ENCODE results near the gene UBE2V1. TPM values are rescaled to one million over a fixed set of nuclear protein-coding genes. Genes with fewer than 3 reads are reported as not detected.
"Not testable (repeated sequence)": the region's sequence is repeated elsewhere in the genome, so short reads cannot be mapped to it uniquely, and the experiment has no call there.

The UBE2V1 gene
- total RNA-seq (10 to 100 TPM; 45.2 to 78.1 (median 57.5) TPM), polyA plus RNA-seq (100 to 1,000 TPM in 2 of 3 donors, 10 to 100 TPM in 1; 57.1 to 165 (median 103) TPM)
- long read RNA-seq, donor 1, transcript UBE2V1-203 (4 exons, 2,133 nt), result major isoform, 15 of 17 reads
- long read RNA-seq, donor 1, partial matches to known transcripts, result 1 of 17 reads
- long read RNA-seq, donor 1, other reads (novel, unspliced or antisense), result 1 of 17 reads
- long read RNA-seq, donor 2, transcript UBE2V1-203 (4 exons, 2,133 nt), result major isoform, 32 of 44 reads
- long read RNA-seq, donor 2, partial matches to known transcripts, result 3 of 44 reads
- long read RNA-seq, donor 2, other reads (novel, unspliced or antisense), result 1 of 44 reads

- Histone ChIP-seq H3K4me3 (peak within 1 kb of the TSS; percentile 91), H3K9me3 (no peaks in the 10 kb centered on the region), H3K27ac (peak within 1 kb of the TSS; percentile 97), H3K36me3 (ENCODE audit: insufficient read depth in 1 of 2, low read depth in 1 of 2) (no peaks in the 10 kb centered on the region), H3K4me1 (peaks cover 72% of the 10 kb centered on the region), H3K27me3 (ENCODE audit: insufficient read depth in 3 of 3, low read length in 2 of 3) (no peaks in the 10 kb centered on the region)
- ATAC-seq (peak; percentile 81 to 86 (median 84)), DNase-seq (peak; percentile 91 to 95)
- TF ChIP-seq, protein P1, sequence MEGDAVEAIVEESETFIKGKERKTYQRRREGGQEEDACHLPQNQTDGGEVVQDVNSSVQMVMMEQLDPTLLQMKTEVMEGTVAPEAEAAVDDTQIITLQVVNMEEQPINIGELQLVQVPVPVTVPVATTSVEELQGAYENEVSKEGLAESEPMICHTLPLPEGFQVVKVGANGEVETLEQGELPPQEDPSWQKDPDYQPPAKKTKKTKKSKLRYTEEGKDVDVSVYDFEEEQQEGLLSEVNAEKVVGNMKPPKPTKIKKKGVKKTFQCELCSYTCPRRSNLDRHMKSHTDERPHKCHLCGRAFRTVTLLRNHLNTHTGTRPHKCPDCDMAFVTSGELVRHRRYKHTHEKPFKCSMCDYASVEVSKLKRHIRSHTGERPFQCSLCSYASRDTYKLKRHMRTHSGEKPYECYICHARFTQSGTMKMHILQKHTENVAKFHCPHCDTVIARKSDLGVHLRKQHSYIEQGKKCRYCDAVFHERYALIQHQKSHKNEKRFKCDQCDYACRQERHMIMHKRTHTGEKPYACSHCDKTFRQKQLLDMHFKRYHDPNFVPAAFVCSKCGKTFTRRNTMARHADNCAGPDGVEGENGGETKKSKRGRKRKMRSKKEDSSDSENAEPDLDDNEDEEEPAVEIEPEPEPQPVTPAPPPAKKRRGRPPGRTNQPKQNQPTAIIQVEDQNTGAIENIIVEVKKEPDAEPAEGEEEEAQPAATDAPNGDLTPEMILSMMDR (IDR thresholded peaks at IDR 0.05), result peak; percentile 28
- WGBS, 3 donors, result 0 to 1% (median 0%) methylated on average over 39 to 70 of the region's 70 CpGs
- intact Hi-C loops (cut with DNase I), result loop anchor here in 1 of 2 donors (10.0 kb wide), 1 partner anchor 352 kb away; no protein-coding TSS in a partner anchor
Observed at GRCh38 chr20:50112512-50113419, at the start of gene UBE2V1. TSS of gene UBE2V1 (minus strand) at chr20:50113150. CDS start at chr20:50113128, 22 bp downstream.

DNA sequence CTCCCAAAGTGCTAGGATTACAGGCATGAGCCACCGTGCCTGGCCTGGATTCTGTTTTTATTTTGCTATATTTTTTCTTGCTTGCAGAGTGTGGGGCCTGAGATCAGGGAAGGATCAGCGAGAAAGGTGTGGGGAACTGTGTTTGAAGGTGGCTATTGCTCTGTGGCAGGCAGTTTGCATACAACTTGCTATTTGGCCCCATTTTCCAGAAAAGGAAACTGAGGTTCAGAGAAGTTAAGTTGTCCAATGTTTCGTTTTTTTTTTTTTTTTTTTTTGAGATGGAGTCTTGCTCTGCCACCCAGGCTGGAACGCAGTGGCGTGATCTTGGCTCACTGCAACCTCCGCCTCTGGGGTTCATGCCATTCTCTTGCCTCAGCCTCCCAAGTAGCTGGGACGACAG, 48.5 kb upstream of the UBE2V1 start:
- intact Hi-C loops (cut with DNase I), result not testable (repeated sequence)

GRCh38 chr20:50153500-50154377, 40.8 kb upstream of the UBE2V1 start, which contains the start of gene PEDS1:
TSS of gene PEDS1 (minus strand) at chr20:50153723. CDS start at chr20:50153637, 86 bp downstream.
- ATAC-seq, result peak; percentile 87 to 91 (median 88)
- peak; percentile 93 to 97 for DNase-seq
- intact Hi-C loops (cut with DNase I), result loop anchor here in 1 of 2 donors (5.0 kb wide), 1 partner anchor 36 kb away; no protein-coding TSS in a partner anchor
- Histone ChIP-seq H3K4me1 (peaks cover 34% of the 10 kb centered on the region), H3K36me3 (ENCODE audit: insufficient read depth in 1 of 2, low read depth in 1 of 2) (peaks cover 0 to under 1% of the 10 kb centered on the region in 2 donors), H3K27me3 (ENCODE audit: insufficient read depth in 3 of 3, low read length in 2 of 3) (no peaks in the 10 kb centered on the region), H3K4me3 (peak within 1 kb of the TSS; percentile 97), H3K9me3 (no peaks in the 10 kb centered on the region), H3K27ac (peak within 1 kb of the TSS; percentile 96)
- TF ChIP-seq, protein P1 (IDR thresholded peaks at IDR 0.05), result peak; percentile 21
- WGBS, 3 donors, result 2 to 3% (median 2%) methylated on average over 84 to 99 of the region's 99 CpGs

More for the DNA sequence above, 48.5 kb upstream of the UBE2V1 start:
- H3K27ac ChIP-seq; DNase-seq; H3K9me3 ChIP-seq; H3K4me3 ChIP-seq; H3K27me3 ChIP-seq (ENCODE audit: insufficient read depth in 3 of 3, low read length in 2 of 3); H3K36me3 ChIP-seq (ENCODE audit: insufficient read depth in 1 of 2, low read depth in 1 of 2); ATAC-seq: not testable (repeated sequence)
- WGBS, 3 donors, result 83 to 93% (median 83%) methylated on average over 7 of the region's 7 CpGs
- peaks cover 30% of the 10 kb centered on the region for H3K4me1 ChIP-seq

GRCh38 chr20:50153153-50153499, 40.2 kb upstream of the UBE2V1 start:
- Histone ChIP-seq H3K27me3 (ENCODE audit: insufficient read depth in 3 of 3, low read length in 2 of 3) (no peaks in the 10 kb centered on the region), H3K27ac (peak overlapping the region; percentile 96), H3K4me3 (peak overlapping the region; percentile 97), H3K4me1 (peaks cover 40% of the 10 kb centered on the region), H3K36me3 (ENCODE audit: insufficient read depth in 1 of 2, low read depth in 1 of 2) (peaks cover 0 to 7% of the 10 kb centered on the region in 2 donors), H3K9me3 (no peaks in the 10 kb centered on the region)
- ATAC-seq, result peak in 1 of 4 donors; percentile 5
- TF ChIP-seq, protein P1 (IDR thresholded peaks at IDR 0.05), result no peak
- intact Hi-C loops (cut with DNase I), result loop anchor here in 1 of 2 donors (5.0 kb wide), 1 partner anchor 36 kb away; no protein-coding TSS in a partner anchor
- WGBS, 3 donors, result 0 to 1% (median 0%) methylated on average over 18 of the region's 18 CpGs
- no peak for DNase-seq
